Adrenal gland (tissue), 12 donors: ENCODE data around the gene CHMP2A. TPM values are rescaled to one million over a fixed set of nuclear protein-coding genes. Genes with fewer than 3 reads are reported as not detected.

Experiments used
- DNase-seq, 7 donors: peaks; one replicate each; pipeline ENCODE4 v3.0.0-alpha.2; 2019 to 2020
- H3K27ac ChIP-seq, 5 donors: fragments of 200-600 bp; sonication (generic) in 4 of 5; 1 replicate in 3 of 5; 2 replicates in 2 of 5; pipeline versions ENCODE4 v1.5.1 to v1.8.0; 2016 to 2020; ENCODE audit warnings: mild to moderate bottlenecking in 1 of 5
- H3K27me3 ChIP-seq: fragments of 200-600 bp; 2 replicates; pipeline ENCODE4 v1.8.0; 2021
- H3K36me3 ChIP-seq, 2 donors: fragments of 200-600 bp; replicated peaks in 1 of 2; 1 replicate in 1 of 2; 2 replicates in 1 of 2; pipeline versions ENCODE4 v1.5.1 to v1.8.0; 2018 to 2022
- H3K4me1 ChIP-seq, 2 donors: fragments of 200-600 bp; replicated peaks in 1 of 2; 1 replicate in 1 of 2; 2 replicates in 1 of 2; pipeline versions ENCODE4 v1.5.1 to v1.8.0; 2018 to 2021
- H3K4me3 ChIP-seq, 4 donors: fragments of 200-600 bp; sonication (generic) in 3 of 4; one replicate each; pipeline ENCODE4 v1.5.1; 2016 to 2018
- H3K9me3 ChIP-seq, 3 donors: fragments of 200-600 bp; sonication (generic) in 1 of 3; replicated peaks in 1 of 3; 1 replicate in 2 of 3; 2 replicates in 1 of 3; pipeline versions ENCODE4 v1.5.1 to v1.8.0; 2016 to 2021
- POLR2A ChIP-seq, 2 donors: fragments of 450-650 bp; IDR thresholded peaks; one replicate each; pipeline ENCODE4 v1.6.1; 2017; ENCODE audit warnings: antibody characterized with exemption in 2 of 2, mild to moderate bottlenecking in 2 of 2, moderate library complexity in 1 of 2
- WGBS, 4 donors: extraction: QIAGEN DNeasy Blood & Tissue Kit in 2 of 4; methylation state at CpG; one replicate each; pipeline versions ENCODE4 v1.1.5 to v1.1.7; 2013 to 2017; 5-methylcytosine and 5-hydroxymethylcytosine counted together
- intact Hi-C, 2 donors: fragments of 100-400 bp; cut with DNase I; formaldehyde crosslinking; loops; one replicate each; pipeline versions ENCODE4 v1.14.1 to v1.15.0; 2022 to 2023
- polyA plus RNA-seq, 3 donors: library from polyadenylated mRNA; stranded (reverse); fragments of 200-250 nt in 2 of 3; fragments of 350-450 nt in 1 of 3; fragmentation: Illumina TruSeq in 1 of 3; extraction: RNeasy Lipid Tissue Mini Kit (QIAGEN cat#74804) in 1 of 3; gene quantifications; one replicate each; pipeline ENCODE4 v1.2.3, GENCODE V29; 2013 to 2014
- total RNA-seq, 9 donors: library from RNA; depleted of rRNA in 4 of 9; stranded (reverse); fragments of >200 nt in 4 of 9; fragments of 120-200 nt in 1 of 9; fragmentation: NEBNext Ultra II Directional in 1 of 9; extraction: Animal tissue kit (Norgen Biotek cat#: 25700) in 1 of 9; gene quantifications; one replicate each; pipeline versions ENCODE4 v1.1.0 to v1.2.4, GENCODE V29; 2013 to 2023
- TF ChIP-seq, protein P1 (sequence below), 6 experiments: fragments of 450-650 bp in 4 of 6; fragments of 200-600 bp in 2 of 6; sonication (generic) in 1 of 6; IDR thresholded peaks; 1 replicate in 5 of 6; 2 replicates in 1 of 6; pipeline versions ENCODE4 v1.5.1 to v1.8.0; 2016 to 2021; ENCODE audit warnings: antibody characterized with exemption in 6 of 6, mild to moderate bottlenecking in 2 of 6, moderate library complexity in 1 of 6
- donor health status: healthy with polysubstance abuse.
- donor health status: Bipolar disorder and iron deficiency.
- donor health status: DM: yes; HTN: yes; CAD: no.
- donor health status: DM: no; HTN: no; CAD: no.
- donor health status: DM: no; HTN: no; CAD: no.
- donor health status: DM: yes; HTN: yes; CAD: no.

CHMP2A gene
- total and polyA plus RNA-seq, 12 donors: 146 to 560 (median 210) TPM

DNA sequence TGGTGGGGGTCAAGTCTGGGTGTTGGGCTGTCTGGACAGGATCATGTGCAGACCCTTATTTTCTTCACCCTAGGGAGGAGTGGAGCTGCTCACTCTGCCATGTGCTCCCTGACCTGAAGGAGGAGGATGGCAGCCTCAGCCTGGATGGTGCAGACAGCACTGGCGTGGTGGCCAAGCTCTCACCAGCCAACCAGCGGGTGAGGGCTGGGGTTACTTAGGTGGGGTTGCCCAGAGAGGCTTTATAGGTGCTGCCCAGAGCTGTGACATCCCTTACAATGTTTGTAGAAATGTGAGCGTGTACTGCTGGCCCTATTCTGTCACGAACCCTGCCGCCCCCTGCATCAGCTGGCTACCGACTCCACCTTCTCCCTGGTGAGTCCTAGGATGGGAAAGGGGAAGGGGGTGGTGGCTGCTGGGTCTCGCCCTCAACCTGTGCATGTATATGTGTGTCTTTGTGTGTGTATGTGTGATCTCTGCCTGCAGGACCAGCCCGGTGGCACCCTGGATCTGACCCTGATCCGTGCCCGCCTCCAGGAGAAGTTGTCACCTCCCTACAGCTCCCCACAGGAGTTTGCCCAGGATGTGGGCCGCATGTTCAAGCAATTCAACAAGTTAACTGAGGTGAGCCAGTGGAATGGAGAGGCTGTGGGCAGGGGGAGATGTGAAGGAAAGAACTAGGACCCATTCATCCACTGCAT is 5.1 kb downstream of the CHMP2A start:
- no peak overlapping the region for H3K4me3 ChIP-seq
- no peaks in the 10 kb centered on the region for H3K9me3 ChIP-seq
- 76 to 85% (median 83%) methylated on average over 5 to 11 of the region's 11 CpGs for WGBS, 4 donors
- no peaks in the 10 kb centered on the region for H3K27me3 ChIP-seq
- H3K27ac ChIP-seq: no peak overlapping the region
- no peak for DNase-seq
- intact Hi-C loops: no loop called here
- H3K36me3 ChIP-seq: peaks cover 0 to 66% of the 10 kb centered on the region in 2 donors
- TF ChIP-seq, protein P1, sequence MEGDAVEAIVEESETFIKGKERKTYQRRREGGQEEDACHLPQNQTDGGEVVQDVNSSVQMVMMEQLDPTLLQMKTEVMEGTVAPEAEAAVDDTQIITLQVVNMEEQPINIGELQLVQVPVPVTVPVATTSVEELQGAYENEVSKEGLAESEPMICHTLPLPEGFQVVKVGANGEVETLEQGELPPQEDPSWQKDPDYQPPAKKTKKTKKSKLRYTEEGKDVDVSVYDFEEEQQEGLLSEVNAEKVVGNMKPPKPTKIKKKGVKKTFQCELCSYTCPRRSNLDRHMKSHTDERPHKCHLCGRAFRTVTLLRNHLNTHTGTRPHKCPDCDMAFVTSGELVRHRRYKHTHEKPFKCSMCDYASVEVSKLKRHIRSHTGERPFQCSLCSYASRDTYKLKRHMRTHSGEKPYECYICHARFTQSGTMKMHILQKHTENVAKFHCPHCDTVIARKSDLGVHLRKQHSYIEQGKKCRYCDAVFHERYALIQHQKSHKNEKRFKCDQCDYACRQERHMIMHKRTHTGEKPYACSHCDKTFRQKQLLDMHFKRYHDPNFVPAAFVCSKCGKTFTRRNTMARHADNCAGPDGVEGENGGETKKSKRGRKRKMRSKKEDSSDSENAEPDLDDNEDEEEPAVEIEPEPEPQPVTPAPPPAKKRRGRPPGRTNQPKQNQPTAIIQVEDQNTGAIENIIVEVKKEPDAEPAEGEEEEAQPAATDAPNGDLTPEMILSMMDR (IDR thresholded peaks at IDR 0.05): no peak
- TF ChIP-seq POLR2A (IDR thresholded peaks at IDR 0.05): no peak
- peaks cover 29 to 39% of the 10 kb centered on the region in 2 donors for H3K4me1 ChIP-seq

DNA sequence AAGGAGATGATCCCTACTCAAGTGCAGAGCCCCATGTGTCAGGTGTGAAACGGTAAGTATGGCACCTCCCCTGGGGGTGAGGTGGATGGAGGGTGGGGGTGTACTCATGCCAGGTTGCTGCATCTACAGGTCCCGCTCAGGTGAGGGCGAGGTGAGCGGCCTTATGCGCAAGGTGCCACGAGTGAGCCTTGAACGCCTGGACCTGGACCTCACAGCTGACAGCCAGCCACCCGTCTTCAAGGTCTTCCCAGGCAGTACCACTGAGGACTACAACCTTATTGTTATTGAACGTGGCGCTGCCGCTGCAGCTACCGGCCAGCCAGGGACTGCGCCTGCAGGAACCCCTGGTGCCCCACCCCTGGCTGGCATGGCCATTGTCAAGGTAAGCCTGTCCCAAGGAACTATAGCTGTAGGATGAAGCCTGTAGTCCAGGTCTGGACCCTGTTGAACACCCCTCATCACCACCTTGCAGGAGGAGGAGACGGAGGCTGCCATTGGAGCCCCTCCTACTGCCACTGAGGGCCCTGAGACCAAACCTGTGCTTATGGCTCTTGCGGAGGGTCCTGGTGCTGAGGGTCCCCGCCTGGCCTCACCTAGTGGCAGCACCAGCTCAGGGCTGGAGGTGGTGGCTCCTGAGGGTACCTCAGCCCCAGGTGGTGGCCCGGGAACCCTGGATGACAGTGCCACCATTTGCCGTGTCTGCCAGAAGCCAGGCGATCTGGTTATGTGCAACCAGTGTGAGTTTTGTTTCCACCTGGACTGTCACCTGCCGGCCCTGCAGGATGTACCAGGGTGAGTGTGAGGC is 5.8 kb downstream of the CHMP2A start:
- intact Hi-C loops: no loop called here
- H3K27ac ChIP-seq: no peak overlapping the region
- 88 to 100% (median 90%) methylated on average over 2 to 20 of the region's 20 CpGs for whole genome bisulfite sequencing, 4 donors
- peak in 2 of 7 donors; percentile 35 to 54 for DNase-seq
- no peaks in the 10 kb centered on the region for H3K9me3 ChIP-seq
- H3K4me1 ChIP-seq: peaks cover 26 to 36% of the 10 kb centered on the region in 2 donors
- no peaks in the 10 kb centered on the region for H3K27me3 ChIP-seq
- H3K4me3 ChIP-seq: no peak overlapping the region
- peaks cover 0 to 66% of the 10 kb centered on the region in 2 donors for H3K36me3 ChIP-seq
- TF ChIP-seq POLR2A (IDR thresholded peaks at IDR 0.05): no peak
- TF ChIP-seq, protein P1 (IDR thresholded peaks at IDR 0.05): no peak

DNA sequence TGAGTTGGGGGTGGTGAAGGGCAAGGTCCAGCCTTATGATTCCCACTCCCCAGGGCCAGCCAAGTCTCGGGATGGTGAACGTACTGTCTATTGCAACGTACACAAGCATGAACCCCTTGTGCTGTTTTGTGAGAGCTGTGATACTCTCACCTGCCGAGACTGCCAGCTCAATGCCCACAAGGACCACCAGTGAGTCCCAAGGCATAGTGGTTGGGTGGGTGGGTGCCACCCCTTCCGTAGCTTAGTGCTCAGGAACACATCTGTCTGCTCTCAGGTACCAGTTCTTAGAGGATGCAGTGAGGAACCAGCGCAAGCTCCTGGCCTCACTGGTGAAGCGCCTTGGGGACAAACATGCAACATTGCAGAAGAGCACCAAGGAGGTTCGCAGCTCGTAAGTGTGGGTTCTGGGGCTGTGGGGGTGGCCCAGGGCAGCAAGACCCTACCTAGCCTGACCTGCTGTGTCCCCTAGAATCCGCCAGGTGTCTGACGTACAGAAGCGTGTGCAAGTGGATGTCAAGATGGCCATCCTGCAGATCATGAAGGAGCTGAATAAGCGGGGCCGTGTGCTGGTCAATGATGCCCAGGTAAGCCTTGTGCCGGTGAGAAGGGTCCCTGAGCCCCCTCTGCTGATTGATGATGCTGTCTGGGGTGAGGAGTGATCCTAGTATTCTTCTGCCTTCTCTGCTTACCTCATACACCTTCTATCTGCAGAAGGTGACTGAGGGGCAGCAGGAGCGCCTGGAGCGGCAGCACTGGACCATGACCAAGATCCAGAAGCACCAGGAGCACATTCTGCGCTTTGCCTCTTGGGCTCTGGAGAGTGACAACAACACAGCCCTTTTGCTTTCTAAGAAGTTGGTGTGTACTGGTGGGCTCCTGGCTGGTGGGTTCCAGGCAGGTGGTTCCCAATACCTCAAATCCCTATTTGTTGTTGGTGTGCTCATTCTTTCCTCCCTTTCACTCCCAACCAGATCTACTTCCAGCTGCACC is 7.3 kb downstream of the CHMP2A start:
- 85 to 90% (median 86%) methylated on average over 9 to 18 of the region's 18 CpGs for WGBS, 4 donors
- Histone ChIP-seq H3K27me3 (no peaks in the 10 kb centered on the region), H3K4me1 (peaks cover 19 to 30% of the 10 kb centered on the region in 2 donors), H3K9me3 (no peaks in the 10 kb centered on the region), H3K36me3 (peaks cover 0 to 56% of the 10 kb centered on the region in 2 donors), H3K4me3 (no peak overlapping the region), H3K27ac (no peak overlapping the region)
- intact Hi-C loops: no loop called here
- TF ChIP-seq, protein P1 (IDR thresholded peaks at IDR 0.05): no peak
- TF ChIP-seq POLR2A (IDR thresholded peaks at IDR 0.05): no peak
- DNase-seq: no peak
